ENCODE data around the gene EIF2AK3.

- no peak for TF ChIP-seq CTCF (IDR thresholded peaks at IDR 0.05)
- TF ChIP-seq POLR2A (IDR thresholded peaks at IDR 0.05) = no peak
Measured at GRCh38 chr2:88657131-88657530, 29.9 kb upstream of the EIF2AK3 start.

All from ovary (tissue), 3 donors.